GM18951 (cell line): ENCODE results near the gene RPTN.

ENCODE experiments used
- POLR2A ChIP-seq: IDR thresholded peaks from 4 replicates; pipeline ENCODE4 v1.6.1; 2011; ENCODE audit warnings: mild to moderate bottlenecking; ENCODE audit not compliant: insufficient read length, insufficient read depth; ENCODE audit errors: extremely low read depth
- in situ Hi-C: fragments of 300-500 bp; cut with MboI; formaldehyde crosslinking; loops from one replicate; pipeline ENCODE4 v1.12.0; 2022; ENCODE audit warnings: low sequenced_read_pairs, mixed read lengths, inconsistent platforms; ENCODE audit not compliant: unreplicated experiment

RPTN gene

DNA sequence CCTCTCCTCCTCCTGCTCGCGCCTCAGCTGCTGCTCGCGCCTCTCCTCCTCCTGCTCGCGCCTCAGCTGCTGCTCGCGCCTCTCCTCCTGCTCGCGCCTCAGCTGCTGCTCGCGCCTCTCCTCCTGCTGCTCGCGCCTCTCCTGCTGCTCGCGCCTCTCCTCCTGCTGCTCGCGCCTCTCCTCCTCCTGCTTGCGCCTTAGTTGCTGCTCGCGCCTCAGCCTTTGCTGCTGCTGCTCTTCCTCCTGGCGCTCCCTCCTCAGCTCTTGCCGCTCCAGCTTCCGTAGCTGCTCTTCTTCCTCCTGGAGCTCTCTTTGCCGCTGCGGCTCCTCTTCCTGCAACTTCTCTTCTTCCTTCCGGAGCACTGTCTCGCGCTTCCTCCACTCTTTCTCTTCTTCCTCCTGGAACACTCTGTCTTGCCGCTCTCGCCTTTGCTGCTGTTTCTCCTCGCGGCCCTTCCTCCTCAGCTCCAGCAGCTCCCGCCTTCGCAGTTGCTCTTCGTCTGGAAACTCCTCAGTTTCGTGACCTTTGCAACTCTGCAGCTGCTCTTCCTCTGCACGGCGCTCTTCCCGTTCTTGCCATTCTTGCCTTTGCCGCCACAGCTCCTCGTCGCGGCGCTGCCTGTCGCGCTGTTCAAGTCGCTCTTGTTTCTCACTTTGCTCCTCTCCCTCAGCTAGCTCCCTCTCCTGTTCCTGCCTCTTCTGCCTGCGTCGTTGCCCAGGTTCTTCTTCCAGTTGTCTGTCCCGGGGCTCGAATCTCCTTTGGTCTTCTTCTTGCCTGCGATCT is 46.7 kb downstream of the RPTN start:
- in situ Hi-C loops = no loop called here

DNA sequence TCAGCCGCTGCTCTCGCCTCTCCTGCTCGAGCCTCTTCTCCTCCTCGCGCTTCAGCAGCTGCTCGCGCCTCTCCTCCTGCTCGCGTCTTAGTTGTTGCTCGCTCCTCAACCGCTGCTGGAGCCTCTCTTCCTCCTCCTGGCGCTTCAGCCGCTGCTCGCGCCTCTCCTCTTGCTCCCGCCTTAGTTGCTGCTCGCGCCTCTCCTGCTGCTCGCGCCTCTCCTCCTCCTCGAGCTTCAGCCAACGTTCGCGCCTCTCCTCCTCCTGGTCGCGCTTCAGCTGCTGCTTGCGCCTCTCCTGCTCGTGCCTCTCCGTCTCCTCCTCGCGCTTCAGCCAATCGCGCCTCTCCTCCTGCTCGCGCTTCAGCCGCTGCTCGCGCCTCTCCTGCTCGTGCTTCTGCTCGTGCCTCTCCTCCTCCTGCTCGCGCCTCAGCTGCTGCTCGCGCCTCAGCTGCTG is 47.5 kb downstream of the RPTN start:
- no peak for TF ChIP-seq POLR2A
- in situ Hi-C loops = no loop called here

More for the DNA sequence above, 46.7 kb downstream of the RPTN start:
- TF ChIP-seq POLR2A = no peak

- in situ Hi-C loops = no loop called here
These were observed 48.0 kb downstream of the RPTN start for GRCh38 chr1:152110860-152111514.

DNA sequence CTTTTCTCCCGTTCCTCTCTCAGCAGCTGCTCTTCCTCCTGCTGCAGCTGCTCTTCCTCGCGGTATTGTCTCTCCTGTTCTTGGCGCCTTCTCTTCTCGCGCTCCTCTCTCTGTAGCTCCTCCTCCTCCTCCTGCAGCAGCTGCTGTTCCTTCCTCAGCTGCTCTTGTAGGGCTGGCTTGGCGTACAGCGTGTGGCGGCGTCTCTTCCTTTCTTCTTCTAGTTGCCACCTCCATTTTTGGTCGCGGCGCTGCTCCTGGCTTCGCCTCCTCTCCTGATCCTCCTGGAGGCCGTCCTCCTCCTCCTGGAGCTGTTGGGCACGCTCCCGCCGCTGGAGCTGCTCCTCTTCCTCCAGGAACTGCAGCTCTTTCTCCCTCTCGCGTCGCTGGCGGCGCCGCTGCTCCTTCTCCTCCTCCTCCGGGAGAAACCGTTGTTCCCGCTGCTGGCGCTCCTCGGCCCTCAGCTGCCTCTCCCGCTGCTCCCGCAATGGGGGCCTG is 48.6 kb downstream of the RPTN start:
- no peak for TF ChIP-seq POLR2A
- in situ Hi-C loops = no loop called here

More at GRCh38 chr1:152110860-152111514, 48.0 kb downstream of the RPTN start:
- TF ChIP-seq POLR2A = no peak

GRCh38 chr1:152109998-152110294 is 49.1 kb downstream of the RPTN start:
- no peak for TF ChIP-seq POLR2A
- in situ Hi-C loops = no loop called here

- in situ Hi-C loops = no loop called here
These were observed 49.6 kb downstream of the RPTN start for GRCh38 chr1:152109231-152109997.

DNA sequence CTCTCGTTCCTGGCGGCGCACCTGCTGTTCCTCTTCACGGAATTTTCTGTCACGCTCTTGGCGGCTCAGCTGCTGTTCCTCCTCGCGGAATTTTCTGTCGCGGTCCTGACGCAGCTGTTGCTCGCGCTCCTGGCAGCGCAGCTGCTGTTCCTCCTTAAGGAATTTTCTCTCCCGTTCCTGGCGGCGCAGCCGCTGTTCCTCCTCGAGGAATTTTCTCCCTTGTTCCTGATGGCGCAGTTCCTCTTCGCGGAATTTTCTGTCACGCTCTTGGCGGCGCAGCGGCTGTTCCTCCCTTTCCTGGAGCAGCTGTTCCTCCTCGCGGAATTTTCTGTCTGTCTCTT is 50.2 kb downstream of the RPTN start:
- TF ChIP-seq POLR2A = no peak

More at GRCh38 chr1:152109231-152109997, 49.6 kb downstream of the RPTN start:
- no peak for TF ChIP-seq POLR2A

DNA sequence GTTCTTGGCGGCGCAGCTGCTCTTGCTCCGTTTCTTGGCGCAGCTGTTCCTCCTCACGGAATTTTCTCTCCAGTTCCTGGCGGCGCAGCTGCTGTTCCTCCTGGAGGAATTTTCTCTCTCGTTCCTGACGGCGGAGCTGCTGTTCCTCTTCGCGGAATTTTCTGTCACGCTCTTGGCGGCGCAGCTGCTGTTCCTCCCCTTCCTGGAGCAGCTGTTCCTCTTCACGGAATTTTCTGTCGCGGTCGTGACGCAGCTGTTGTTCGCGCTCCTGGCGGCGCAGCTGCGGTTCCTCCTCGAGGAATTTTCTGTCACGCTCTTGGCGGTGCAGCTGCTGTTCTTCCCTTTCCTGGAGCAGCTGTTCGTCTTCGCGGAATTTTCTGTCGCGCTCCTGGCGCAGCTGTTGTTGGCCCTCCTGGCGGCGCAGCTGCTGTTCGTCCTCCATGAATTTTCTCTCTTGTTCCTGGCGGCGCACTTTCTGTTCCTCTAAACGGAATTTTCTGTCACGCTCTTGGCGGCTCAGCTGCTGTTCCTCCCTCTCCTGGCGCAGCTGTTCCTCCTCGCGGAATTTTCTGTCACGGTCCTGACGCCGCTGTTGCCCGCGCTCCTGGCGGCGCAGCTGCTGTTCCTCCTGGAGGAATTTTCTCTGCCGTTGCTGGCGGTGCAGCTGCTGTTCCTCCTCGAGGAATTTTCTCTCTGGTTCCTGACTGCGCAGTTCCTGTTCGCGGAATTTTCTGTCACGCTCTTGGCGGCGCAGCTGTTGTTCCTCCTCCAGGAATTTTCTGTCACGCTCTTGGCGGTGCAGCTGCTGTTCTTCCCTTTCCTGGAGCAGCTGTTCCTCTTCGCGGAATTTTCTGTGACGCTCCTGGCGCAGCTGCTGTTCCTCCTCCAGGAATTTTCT is 50.8 kb downstream of the RPTN start:
- no peak for TF ChIP-seq POLR2A
- in situ Hi-C loops = no loop called here

More for the DNA sequence above, 50.2 kb downstream of the RPTN start:
- in situ Hi-C loops = no loop called here

- in situ Hi-C loops = no loop called here
- TF ChIP-seq POLR2A = no peak
These were observed 51.7 kb downstream of the RPTN start for GRCh38 chr1:152107031-152107983.

DNA sequence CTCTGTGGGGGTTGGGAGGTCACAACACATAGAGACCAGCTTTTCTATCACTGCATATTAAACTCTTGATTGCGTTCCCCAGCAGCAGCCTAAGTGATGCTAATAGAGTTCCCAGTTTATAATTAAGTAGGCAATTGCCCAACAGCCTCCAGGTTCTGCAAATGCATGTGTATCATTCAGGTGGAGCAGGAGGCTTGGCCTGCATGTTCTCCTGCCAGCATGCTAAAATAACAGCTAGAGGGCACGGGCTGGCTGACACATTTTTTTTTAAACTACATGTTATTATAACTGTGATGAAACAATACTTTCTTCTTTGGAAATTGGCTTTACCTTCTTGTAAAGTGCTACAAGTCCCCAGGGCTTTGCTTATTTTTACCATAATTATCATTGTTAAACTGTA is 54.2 kb downstream of the RPTN start:
- no peak for TF ChIP-seq POLR2A
- in situ Hi-C loops = no loop called here
